HepG2 (cell line): ENCODE results near the gene HYCC2. TPM values are rescaled to one million over a fixed set of nuclear protein-coding genes. Genes with fewer than 3 reads are reported as not detected.
A peak's percentile ranks its signal among the peaks of the same experiment; 100 is the strongest.

Experiments
- ATRX ChIP-seq: sonication (generic); formaldehyde crosslinking; IDR thresholded peaks from 2 replicates; pipeline ENCODE4 v1.4.0; 2020; ENCODE audit warnings: missing genetic modification reagents, borderline replicate concordance
- CENPT ChIP-seq: sonication (generic); formaldehyde crosslinking; IDR thresholded peaks from 2 replicates; pipeline ENCODE4 v1.8.0; 2022; ENCODE audit warnings: low read depth, mild to moderate bottlenecking, moderate library complexity, missing genetic modification reagents
- GATAD1 ChIP-seq: IDR thresholded peaks from 2 replicates; pipeline ENCODE4 v1.6.1; 2016; ENCODE audit warnings: missing genetic modification reagents, missing compliant biosample characterization
- HDAC2 ChIP-seq: sonication (generic); formaldehyde crosslinking; IDR thresholded peaks from 2 replicates; pipeline ENCODE4 v1.4.0; 2020; ENCODE audit warnings: missing genetic modification reagents
- HOXD1 ChIP-seq: sonication (generic); formaldehyde crosslinking; IDR thresholded peaks from 2 replicates; pipeline ENCODE4 v1.5.0; 2020; ENCODE audit warnings: missing genetic modification reagents
- NR2F1 ChIP-seq, 2 experiments: fragments of 450-650 bp in 1 of 2; formaldehyde crosslinking in 1 of 2; IDR thresholded peaks; 2 replicates each; pipeline versions ENCODE4 v1.5.0 to v1.6.1; 2016 to 2020; ENCODE audit warnings: mild to moderate bottlenecking in 1 of 2, missing compliant biosample characterization in 1 of 2, missing genetic modification reagents in 1 of 2, moderate library complexity in 1 of 2
- ONECUT2 ChIP-seq: sonication (generic); formaldehyde crosslinking; IDR thresholded peaks from 2 replicates; pipeline ENCODE4 v1.4.0; 2020; ENCODE audit warnings: missing genetic modification reagents
- RORA ChIP-seq: sonication (generic); formaldehyde crosslinking; IDR thresholded peaks from 2 replicates; pipeline ENCODE4 v1.5.0; 2020; ENCODE audit warnings: mild to moderate bottlenecking, missing genetic modification reagents, moderate library complexity
- THAP11 ChIP-seq: IDR thresholded peaks from 2 replicates; pipeline ENCODE4 v1.6.1; 2016; ENCODE audit warnings: missing biosample characterization, missing genetic modification reagents
- ZNF180 ChIP-seq: sonication (generic); formaldehyde crosslinking; IDR thresholded peaks from 2 replicates; pipeline ENCODE4 v1.4.0; 2020; ENCODE audit warnings: low read depth, missing genetic modification reagents, borderline replicate concordance
- ZNF225 ChIP-seq: sonication (generic); formaldehyde crosslinking; IDR thresholded peaks from 2 replicates; pipeline ENCODE4 v1.4.0; 2020; ENCODE audit warnings: mild to moderate bottlenecking, missing genetic modification reagents
- ZNF343 ChIP-seq: sonication (generic); formaldehyde crosslinking; IDR thresholded peaks from 2 replicates; pipeline ENCODE4 v1.4.0; 2020; ENCODE audit warnings: mild to moderate bottlenecking, missing genetic modification reagents
- ZNF607 ChIP-seq: sonication (generic); formaldehyde crosslinking; IDR thresholded peaks from 2 replicates; pipeline ENCODE4 v1.5.1; 2020; ENCODE audit warnings: missing genetic modification reagents, mild to moderate bottlenecking, borderline replicate concordance
- ZNF773 ChIP-seq: sonication (generic); formaldehyde crosslinking; IDR thresholded peaks from 2 replicates; pipeline ENCODE4 v1.4.0; 2020; ENCODE audit warnings: missing genetic modification reagents, borderline replicate concordance
- polyA plus RNA-seq, 8 experiments: library from polyadenylated mRNA; depleted of rRNA in 3 of 8; stranded (reverse) in 7 of 8; unstranded in 1 of 8; fragments of >200 nt; fragmentation: Illumina TruSeq in 4 of 8; extraction: Trizol in 4 of 8; gene quantifications; 2 replicates each; pipeline versions ENCODE4 v1.2.1 to v1.2.3, GENCODE V29; 2011 to 2016; ENCODE audit warnings: low read depth in 4 of 8, missing spikeins in 1 of 8, mixed read lengths in 1 of 8; ENCODE audit not compliant: insufficient read depth in 1 of 8
- total RNA-seq, 5 experiments: library from RNA; depleted of rRNA; stranded (reverse); fragments of >200 nt; fragmentation: Illumina TruSeq; extraction: Trizol; gene quantifications; 2 replicates each; pipeline ENCODE4 v1.2.3, GENCODE V29; 2016; ENCODE audit warnings: low read depth in 1 of 5
- TF ChIP-seq, protein P1 (sequence below): sonication (generic); formaldehyde crosslinking; conservative IDR thresholded peaks from 2 replicates; pipeline ENCODE4 v1.8.0; 2022; ENCODE audit warnings: mild to moderate bottlenecking, moderate library complexity, missing genetic modification reagents
- TF ChIP-seq, protein P2 (sequence below): IDR thresholded peaks from 2 replicates; pipeline ENCODE4 v1.6.1; 2016; ENCODE audit warnings: low read depth, borderline replicate concordance
- TF ChIP-seq, protein P3 (sequence below): sonication (generic); formaldehyde crosslinking; IDR thresholded peaks from 2 replicates; pipeline ENCODE4 v1.5.1; 2020; ENCODE audit warnings: missing genetic modification reagents, mild to moderate bottlenecking, borderline replicate concordance

HYCC2 gene
- total and polyA plus RNA-seq, 2 of the 13 experiments (the other 11 are each of a cell fraction or from before 2014, with no cell fraction given), result 4.7 to 13.9 TPM

DNA sequence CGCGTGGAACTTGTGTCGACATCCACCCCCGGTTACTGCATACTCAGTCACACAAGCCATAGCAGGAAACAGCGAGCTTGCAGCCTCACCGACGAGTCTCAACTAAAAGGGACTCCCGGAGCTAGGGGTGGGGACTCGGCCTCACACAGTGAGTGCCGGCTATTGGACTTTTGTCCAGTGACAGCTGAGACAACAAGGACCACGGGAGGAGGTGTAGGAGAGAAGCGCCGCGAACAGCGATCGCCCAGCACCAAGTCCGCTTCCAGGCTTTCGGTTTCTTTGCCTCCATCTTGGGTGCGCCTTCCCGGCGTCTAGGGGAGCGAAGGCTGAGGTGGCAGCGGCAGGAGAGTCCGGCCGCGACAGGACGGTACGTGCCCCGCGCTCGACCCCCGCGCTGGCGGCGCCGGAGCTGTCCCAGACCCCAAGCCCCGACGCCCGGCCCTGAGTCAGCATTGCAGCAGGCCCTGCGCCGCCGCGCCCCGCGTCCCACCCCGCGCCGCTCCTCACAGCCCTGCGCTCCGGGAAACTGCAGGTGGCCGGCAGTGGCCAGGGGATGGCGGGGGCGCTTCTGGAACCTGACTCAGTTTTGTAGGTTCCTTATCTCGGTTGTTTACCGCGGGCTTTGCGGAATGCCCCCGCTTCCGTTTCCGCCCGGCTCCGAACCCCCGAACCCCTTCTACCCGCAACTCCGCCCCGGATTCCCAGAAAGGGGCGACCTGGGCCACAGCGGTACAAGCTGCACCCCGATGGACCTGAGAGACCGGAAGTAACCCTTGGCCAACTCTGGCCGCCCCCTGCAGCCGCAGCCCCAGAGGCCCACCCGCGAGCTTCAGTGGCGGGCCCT is 44.9 kb upstream of the HYCC2 start, which contains the start of gene CFLAR (continued):
- TF ChIP-seq CENPT (0 out of 2 replicates have a peak, but pooled peaks have one; percentile 33), RORA (CRISPR knock-in tag) (peak; percentile 73; the same call in 1 of the 2 replicates), THAP11 (CRISPR knock-in tag) (no peak; the same call in 1 of the 2 replicates), ZNF773 (peak; percentile 85; the same call in 1 of the 2 replicates), NR2F1 (CRISPR knock-in tag; IDR thresholded peaks at IDR 0.05) (no peak), ZNF225 (CRISPR knock-in tag) (peak; percentile 71), ZNF607 (CRISPR knock-in tag) (peak; percentile 92), HOXD1 (CRISPR knock-in tag) (no peak; the same call in none of the 2 replicates), HDAC2 (CRISPR knock-in tag) (peak; percentile 61; the same call in 1 of the 2 replicates), ZNF343 (CRISPR knock-in tag) (peak; percentile 90), ONECUT2 (CRISPR knock-in tag) (no peak), GATAD1 (CRISPR knock-in tag) (peak; percentile 8), ATRX (CRISPR knock-in tag) (no peak), ZNF180 (no peak)
- TF ChIP-seq, protein P1, sequence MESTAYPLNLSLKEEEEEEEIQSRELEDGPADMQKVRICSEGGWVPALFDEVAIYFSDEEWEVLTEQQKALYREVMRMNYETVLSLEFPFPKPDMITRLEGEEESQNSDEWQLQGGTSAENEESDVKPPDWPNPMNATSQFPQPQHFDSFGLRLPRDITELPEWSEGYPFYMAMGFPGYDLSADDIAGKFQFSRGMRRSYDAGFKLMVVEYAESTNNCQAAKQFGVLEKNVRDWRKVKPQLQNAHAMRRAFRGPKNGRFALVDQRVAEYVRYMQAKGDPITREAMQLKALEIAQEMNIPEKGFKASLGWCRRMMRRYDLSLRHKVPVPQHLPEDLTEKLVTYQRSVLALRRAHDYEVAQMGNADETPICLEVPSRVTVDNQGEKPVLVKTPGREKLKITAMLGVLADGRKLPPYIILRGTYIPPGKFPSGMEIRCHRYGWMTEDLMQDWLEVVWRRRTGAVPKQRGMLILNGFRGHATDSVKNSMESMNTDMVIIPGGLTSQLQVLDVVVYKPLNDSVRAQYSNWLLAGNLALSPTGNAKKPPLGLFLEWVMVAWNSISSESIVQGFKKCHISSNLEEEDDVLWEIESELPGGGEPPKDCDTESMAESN (CRISPR knock-in tag), result peak; percentile 50
- TF ChIP-seq, protein P2, sequence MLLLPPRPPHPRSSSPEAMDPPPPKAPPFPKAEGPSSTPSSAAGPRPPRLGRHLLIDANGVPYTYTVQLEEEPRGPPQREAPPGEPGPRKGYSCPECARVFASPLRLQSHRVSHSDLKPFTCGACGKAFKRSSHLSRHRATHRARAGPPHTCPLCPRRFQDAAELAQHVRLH, result no peak; the same call in 1 of the 2 replicates
- TF ChIP-seq, protein P3, sequence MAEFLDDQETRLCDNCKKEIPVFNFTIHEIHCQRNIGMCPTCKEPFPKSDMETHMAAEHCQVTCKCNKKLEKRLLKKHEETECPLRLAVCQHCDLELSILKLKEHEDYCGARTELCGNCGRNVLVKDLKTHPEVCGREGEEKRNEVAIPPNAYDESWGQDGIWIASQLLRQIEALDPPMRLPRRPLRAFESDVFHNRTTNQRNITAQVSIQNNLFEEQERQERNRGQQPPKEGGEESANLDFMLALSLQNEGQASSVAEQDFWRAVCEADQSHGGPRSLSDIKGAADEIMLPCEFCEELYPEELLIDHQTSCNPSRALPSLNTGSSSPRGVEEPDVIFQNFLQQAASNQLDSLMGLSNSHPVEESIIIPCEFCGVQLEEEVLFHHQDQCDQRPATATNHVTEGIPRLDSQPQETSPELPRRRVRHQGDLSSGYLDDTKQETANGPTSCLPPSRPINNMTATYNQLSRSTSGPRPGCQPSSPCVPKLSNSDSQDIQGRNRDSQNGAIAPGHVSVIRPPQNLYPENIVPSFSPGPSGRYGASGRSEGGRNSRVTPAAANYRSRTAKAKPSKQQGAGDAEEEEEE (CRISPR knock-in tag), result no peak
